ENCODE results near the gene CLRN3.

CLRN3 gene

GRCh38 chr10:127899766-127900387 is 7.1 kb upstream of the CLRN3 start:
- no peak for DNase-seq (ENCODE audit: low spot score)

DNA sequence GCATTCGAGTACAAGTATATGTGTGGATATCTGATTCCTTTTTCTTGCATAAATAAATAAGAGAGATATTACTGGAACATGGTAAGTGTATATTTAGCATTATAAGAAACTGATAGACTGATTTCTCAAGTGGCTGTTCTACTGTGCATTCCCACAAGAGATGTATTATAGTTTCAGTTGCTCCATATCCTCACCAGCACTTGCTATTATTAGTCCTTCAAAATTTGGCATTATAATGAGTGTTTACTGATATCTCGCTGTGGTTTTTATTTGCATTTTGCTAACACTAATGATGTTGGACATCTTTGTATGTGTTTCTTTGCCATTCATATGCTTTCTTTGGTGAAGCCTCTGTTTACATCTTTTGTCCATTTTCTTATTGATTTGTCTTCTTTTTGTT is 4.4 kb upstream of the CLRN3 start:
- no peak for DNase-seq (ENCODE audit: low spot score)

DNA sequence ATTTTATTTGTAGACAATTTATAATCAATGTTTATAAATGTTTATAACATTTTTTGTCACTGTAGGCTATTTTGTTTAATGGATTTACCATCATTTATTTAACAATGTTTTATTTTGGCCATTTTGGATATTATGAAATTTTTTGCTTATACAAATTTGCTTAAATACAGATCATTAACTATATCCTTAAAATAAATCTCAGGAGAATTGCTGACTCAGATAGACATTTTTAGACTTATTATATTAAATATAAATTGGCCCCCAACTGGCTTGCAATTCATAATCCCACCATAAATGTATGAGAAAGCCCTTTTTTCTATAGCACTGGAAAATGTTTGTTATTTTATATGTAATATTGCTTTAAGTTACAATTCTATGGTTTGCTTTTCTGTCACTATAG is 3.8 kb upstream of the CLRN3 start:
- no peak for DNase-seq (ENCODE audit: low spot score)

DNA sequence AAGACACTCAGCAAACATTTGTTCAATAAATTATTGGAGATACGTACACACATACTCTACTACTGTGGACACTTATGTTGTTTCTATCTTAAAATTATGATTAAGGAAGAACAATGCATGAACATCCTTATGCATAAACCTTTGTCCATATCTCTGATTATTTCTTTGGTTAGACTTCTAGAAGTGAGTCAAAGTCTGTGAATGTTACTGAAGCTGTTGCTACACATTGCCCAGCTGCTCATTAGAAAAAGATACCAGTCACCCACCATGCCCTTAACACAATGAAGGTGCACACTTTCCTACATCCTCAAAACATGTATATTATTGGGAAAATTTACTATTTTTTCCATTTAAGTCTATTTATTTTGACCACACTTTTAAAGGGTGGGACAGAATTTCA is 1.4 kb upstream of the CLRN3 start:
- no peak for DNase-seq (ENCODE audit: low spot score)

GRCh38 chr10:127890832-127891334 is 1.9 kb downstream of the CLRN3 start:
- DNase-seq (ENCODE audit: low spot score) = no peak

- DNase-seq (ENCODE audit: low spot score) = no peak
Measured at GRCh38 chr10:127890216-127890615, 2.5 kb downstream of the CLRN3 start.

DNA sequence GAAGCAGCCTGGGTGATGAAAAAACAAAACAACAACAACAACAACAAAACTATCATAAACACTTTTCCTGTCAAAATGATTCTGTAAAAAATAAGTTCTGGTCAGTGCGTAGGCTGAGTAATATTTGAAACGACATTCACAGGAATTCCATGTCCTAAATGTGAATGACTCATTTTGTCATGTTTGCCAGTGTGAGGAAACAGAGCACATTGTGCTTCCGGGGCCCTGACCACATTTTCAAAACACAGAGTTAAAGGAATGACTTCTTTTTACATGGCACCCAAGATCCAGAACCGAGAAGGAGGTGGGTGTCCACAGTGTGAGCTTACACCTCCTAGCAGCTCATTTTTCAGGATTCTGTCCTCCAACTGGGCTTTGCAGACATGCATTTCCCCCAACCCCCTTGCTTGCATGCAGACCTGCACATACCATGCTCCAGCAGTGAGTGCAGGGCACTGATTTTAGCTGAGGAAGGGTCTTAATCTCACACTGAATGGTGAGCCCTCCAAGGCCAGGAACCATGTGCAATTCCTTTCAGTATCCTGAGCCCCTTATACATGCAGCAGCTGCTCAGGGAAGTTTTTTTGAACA is 3.0 kb downstream of the CLRN3 start:
- DNase-seq (ENCODE audit: low spot score) = peak; percentile 34

DNA sequence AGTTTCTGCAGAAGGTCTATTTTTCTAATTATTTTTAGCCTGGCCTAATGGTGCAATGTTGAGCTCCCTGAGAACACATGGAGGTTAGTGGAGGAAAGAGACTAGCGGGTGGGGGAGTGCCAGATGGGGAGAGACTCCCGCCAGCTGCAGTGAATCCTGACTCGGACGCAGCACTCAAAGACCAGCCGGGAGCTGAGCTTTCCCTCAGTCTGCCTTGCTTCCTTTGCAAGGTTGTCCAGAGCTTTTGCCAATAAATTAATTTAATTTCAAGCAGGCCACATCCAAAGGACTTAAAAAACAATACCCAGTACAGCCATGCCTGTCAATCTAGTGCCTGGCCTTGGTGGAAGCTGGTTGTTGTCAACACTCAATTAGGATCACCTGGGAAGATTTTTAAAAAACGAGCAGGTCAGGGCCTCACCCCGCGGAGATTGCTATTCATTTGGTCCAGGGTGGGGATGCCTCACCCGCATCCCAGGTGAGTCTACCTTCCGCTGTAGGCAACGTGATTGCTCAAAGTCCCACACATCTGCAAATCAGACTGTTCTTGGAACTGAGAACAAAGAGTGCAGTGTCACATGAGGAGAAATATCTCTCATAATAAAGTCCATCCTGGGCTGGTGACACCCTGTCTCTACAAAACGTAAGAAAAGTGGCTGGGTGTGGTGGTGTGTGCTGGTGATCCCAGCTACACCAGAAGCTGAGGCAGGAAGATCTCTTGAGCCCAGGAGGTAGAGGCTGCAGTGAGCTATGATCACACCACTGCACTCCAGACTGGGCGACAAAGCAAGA is 4.0 kb downstream of the CLRN3 start:
- DNase-seq (ENCODE audit: low spot score) = peak; percentile 37

- no peak for DNase-seq (ENCODE audit: low spot score)
Measured at GRCh38 chr10:127887541-127888415, 5.0 kb downstream of the CLRN3 start.

- DNase-seq (ENCODE audit: low spot score) = peak; percentile 47
Measured at GRCh38 chr10:127886371-127887051, 6.2 kb downstream of the CLRN3 start.

GRCh38 chr10:127884501-127884900 is 8.2 kb downstream of the CLRN3 start:
- DNase-seq (ENCODE audit: low spot score) = no peak

DNA sequence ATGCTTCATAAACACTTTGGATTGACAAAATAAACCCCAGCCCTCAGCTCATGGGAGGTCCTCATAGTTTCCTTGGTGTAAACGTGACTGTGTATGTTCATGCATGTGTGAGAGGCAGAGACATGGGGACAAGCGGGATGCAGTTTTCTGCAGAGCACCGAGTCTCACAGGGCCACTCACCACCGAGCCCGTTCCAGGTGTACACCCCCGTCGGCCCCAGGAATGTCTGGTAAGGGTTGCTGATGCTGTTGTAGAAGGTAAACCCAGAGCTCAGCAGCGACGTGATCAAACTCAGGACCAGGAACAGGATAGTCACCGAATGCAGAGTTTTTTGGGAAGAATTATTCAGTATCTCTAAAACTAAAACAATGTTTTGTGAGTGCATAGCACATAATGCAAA is 9.2 kb downstream of the CLRN3 start:
- no peak for DNase-seq (ENCODE audit: low spot score)

DNA sequence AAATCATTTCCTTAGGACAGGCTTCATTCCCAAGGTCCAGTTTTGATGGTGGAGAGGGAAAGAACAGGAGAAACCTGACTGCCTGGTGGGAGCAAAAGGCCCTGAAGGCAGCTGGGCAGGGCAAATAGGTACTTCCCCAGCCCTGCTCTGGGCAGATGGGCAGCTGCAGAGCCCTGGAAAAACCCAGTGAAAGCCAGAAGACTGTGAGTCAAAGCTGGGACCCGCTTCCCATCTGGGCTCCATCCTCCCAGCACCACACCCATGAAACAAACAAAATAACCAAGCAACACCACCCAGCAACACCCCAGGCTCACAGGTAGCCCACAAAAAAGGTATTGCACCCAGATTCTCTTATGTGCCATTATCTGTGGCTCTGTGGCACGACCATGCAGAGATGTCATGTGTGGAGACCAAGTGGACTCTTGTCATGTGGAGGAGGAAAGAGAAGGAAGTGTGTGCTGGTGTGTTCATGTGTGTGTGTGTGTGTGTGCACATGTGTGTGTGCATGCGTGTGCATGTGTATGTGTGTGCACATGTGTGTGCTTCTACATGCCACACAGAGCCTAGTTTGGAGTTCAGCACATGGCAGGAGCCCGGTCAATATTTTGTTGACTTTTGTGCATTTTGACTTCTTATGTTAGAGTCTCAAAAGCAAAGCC is 9.8 kb downstream of the CLRN3 start:
- no peak for DNase-seq (ENCODE audit: low spot score)

DNA sequence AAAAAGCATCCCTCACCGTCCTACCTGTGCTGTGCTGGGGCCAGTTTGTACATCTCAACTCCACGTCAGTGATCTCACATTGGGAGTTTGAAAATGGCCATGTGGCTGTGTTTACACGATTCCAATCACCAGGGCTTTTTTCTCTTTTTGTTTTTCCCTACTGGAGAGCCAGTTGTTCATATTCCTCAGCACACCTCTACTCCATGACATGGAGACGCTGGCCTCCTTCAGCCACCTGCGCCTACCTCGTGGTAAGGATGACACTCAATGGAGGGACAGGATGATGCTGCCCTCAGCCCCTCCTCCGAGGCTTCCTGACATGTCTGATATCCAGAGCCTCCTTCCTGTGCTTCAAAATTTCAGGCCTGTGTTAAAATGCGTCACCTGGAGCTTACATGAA is 10.3 kb downstream of the CLRN3 start:
- no peak for DNase-seq (ENCODE audit: low spot score)

DNA sequence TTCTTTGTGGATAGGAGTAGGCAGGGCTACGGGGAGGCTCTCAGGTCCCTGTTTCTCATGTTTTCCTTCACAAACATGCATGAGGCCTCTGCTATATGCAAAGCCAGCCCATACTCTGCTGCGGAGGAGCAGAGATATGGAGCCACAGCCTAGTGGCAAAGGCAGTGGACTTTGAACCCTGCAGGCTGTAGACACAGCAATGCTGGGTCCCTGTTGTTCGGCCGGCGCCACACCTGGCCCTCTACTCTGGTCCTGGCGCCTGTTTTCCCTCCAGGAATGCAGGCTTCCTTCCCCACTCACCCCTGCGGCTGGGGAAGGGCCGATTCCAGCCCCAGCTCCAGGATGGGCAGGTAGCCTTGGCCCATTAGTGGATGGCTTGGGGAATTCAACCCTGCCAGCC is 11.5 kb downstream of the CLRN3 start:
- peak; percentile 72 for DNase-seq (ENCODE audit: low spot score)

GRCh38 chr10:127880557-127880956 is 12.2 kb downstream of the CLRN3 start:
- no peak for DNase-seq (ENCODE audit: low spot score)

- DNase-seq (ENCODE audit: low spot score) = no peak
Measured at GRCh38 chr10:127878475-127879055, 14.2 kb downstream of the CLRN3 start.

DNA sequence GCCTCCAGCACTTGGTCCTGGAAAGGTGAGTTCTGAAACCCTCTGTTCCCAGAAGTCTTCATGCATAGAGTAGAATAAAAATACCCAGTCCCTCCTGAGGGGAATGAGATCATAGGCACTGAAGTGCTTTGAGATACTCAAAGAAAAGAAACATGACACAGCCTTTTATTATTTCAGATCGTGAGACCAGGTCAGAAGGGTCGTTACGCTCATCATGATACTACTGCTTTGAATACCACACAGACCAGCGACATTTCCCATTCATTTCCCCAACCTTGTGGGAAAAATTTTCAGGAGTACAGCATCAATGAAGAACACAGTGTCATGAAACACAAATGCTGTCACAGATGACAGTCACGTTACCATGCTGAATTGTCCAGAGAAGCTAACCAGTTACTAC is 15.0 kb downstream of the CLRN3 start:
- no peak for DNase-seq (ENCODE audit: low spot score)

DNA sequence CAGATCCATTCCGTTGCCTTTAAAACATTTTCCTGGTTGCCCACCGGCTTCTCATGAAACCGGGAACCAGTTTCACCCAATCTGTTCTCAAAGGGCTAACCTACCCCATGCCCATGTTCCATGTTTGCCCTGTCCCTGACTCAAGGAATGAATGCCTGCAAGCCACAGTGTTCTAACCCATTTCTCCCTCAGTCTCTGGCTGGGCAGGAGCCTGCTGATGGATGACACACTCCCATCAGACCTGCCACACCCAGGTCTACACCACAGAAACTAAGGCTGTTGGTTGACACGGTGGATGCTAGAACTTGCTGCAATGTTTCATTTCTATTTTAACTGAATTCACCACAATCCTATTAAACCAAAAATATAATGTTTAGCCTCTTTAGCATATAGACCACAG is 15.6 kb downstream of the CLRN3 start:
- DNase-seq (ENCODE audit: low spot score) = no peak

GRCh38 chr10:127875916-127876315 is 16.8 kb downstream of the CLRN3 start:
- DNase-seq (ENCODE audit: low spot score) = no peak

GRCh38 chr10:127875449-127875765 is 17.3 kb downstream of the CLRN3 start:
- DNase-seq (ENCODE audit: low spot score) = no peak

Measured in LoVo (cell line).